ENCODE measurements around the gene KRTAP4-9.

DNA sequence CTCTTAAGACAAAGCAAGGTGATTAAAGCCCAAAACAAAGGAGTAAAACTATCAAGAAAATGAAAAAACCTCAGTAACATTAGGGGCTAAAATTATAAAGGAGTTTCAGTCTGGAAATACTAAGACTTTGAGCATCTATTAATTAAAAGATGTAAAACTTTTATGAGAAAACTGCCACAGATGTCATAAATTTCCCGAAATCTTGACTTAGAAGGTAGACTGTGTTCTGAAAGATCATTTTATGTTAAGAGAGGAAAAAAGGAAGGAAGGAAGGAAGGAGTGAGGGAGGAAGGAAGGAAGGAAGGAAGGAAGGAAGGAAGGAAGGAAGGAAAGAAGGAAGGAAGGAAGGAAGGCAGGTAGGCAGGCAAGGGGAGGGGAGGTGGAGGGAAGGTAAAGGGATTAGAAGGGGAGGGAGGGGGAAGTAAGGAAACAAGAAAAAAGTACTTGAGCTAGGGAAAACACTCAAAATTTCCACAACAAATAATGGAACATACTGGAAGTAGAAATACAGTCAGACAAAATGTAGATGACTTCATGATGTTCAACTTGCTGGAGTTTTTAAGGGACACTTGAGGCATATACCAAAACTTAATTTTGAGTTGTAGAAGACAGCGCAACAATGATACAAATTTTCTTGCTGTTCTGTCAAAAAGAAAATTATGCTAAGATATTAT is 42.5 kb downstream of the KRTAP4-9 start:
- TF ChIP-seq, protein P1, sequence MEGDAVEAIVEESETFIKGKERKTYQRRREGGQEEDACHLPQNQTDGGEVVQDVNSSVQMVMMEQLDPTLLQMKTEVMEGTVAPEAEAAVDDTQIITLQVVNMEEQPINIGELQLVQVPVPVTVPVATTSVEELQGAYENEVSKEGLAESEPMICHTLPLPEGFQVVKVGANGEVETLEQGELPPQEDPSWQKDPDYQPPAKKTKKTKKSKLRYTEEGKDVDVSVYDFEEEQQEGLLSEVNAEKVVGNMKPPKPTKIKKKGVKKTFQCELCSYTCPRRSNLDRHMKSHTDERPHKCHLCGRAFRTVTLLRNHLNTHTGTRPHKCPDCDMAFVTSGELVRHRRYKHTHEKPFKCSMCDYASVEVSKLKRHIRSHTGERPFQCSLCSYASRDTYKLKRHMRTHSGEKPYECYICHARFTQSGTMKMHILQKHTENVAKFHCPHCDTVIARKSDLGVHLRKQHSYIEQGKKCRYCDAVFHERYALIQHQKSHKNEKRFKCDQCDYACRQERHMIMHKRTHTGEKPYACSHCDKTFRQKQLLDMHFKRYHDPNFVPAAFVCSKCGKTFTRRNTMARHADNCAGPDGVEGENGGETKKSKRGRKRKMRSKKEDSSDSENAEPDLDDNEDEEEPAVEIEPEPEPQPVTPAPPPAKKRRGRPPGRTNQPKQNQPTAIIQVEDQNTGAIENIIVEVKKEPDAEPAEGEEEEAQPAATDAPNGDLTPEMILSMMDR (IDR thresholded peaks at IDR 0.05 in 2 of 3, conservative IDR thresholded peaks at IDR 0.05 in 1 of 3; ENCODE audit: borderline replicate concordance in 1 of 3, insufficient read depth in 1 of 3, low read depth in 2 of 3, low read length in 2 of 3) = no peak
- TF ChIP-seq POLR2A (IDR thresholded peaks at IDR 0.05; ENCODE audit: borderline replicate concordance, extremely low read depth, insufficient read depth, insufficient read length) = no peak
- TF ChIP-seq, protein P2, sequence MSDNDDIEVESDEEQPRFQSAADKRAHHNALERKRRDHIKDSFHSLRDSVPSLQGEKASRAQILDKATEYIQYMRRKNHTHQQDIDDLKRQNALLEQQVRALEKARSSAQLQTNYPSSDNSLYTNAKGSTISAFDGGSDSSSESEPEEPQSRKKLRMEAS (IDR thresholded peaks at IDR 0.05) = no peak
- TF ChIP-seq FOSL1 (IDR thresholded peaks at IDR 0.05; ENCODE audit: low read depth) = no peak
- TF ChIP-seq TCF7L2 (IDR thresholded peaks at IDR 0.05; ENCODE audit: borderline replicate concordance, extremely low read depth, insufficient read depth, insufficient read length) = no peak
